D721Med (cell line): Measurements from ENCODE around the gene LY9.

Experiments used
- DNase-seq: peaks from one replicate; pipeline ENCODE4 v3.0.0; 2011; ENCODE audit warnings: low spot score; ENCODE audit not compliant: insufficient read length
- FAIRE-seq: peaks from 2 replicates; lab custom pipeline; 2011; peaks lifted over from hg19 to GRCh38; lab: Jason Lieb, UNC
- TF ChIP-seq, protein P1 (sequence below): IDR thresholded peaks from 2 replicates; pipeline ENCODE4 v1.5.1; 2012; ENCODE audit warnings: mild to moderate bottlenecking, control low read depth; ENCODE audit not compliant: insufficient read depth; ENCODE audit errors: missing control alignments

The LY9 gene

DNA sequence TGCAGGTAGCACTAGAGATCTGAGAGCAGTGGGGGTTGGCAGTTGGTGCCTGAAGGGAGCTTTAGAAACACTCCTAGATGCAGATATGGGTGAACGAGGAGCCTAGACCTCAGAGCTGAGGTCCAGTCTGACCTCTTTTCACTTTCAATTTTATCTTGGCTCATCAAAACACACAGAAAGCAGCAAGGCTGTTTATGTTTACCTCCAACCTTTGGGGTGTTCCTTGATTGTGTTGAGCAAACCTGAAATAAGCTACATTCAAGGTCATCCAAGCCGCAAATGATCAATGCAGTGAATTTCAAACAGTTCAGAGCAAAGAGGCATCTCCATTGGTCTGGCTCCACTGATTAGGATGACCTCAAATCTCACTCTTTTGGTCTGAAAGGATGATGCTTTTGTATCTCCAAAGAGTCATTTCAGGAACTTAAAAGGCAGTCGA is 1.3 kb downstream of the LY9 start:
- TF ChIP-seq, protein P1, sequence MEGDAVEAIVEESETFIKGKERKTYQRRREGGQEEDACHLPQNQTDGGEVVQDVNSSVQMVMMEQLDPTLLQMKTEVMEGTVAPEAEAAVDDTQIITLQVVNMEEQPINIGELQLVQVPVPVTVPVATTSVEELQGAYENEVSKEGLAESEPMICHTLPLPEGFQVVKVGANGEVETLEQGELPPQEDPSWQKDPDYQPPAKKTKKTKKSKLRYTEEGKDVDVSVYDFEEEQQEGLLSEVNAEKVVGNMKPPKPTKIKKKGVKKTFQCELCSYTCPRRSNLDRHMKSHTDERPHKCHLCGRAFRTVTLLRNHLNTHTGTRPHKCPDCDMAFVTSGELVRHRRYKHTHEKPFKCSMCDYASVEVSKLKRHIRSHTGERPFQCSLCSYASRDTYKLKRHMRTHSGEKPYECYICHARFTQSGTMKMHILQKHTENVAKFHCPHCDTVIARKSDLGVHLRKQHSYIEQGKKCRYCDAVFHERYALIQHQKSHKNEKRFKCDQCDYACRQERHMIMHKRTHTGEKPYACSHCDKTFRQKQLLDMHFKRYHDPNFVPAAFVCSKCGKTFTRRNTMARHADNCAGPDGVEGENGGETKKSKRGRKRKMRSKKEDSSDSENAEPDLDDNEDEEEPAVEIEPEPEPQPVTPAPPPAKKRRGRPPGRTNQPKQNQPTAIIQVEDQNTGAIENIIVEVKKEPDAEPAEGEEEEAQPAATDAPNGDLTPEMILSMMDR = no peak
- no peak for DNase-seq

DNA sequence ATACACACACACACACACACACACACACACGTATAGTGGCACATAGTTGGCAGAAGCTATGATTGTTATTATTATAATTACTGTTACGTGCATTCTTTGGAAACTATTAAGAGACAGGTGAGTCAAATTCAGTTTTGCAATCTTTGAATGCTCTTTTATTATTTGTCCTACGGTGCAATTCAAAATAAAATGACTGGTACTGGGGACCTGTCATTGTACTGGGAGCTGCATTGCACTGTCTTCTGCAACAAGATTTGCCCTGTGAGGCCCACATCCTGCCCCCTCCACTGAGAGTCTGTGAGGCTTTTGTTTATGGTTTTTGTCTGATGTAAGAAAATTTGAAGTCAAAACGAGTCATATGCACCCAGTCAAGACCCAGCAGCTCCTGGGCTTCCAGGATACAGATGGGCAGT is 1.9 kb downstream of the LY9 start:
- TF ChIP-seq, protein P1 = no peak
- FAIRE-seq = no peak
- DNase-seq = no peak

More for the DNA sequence above, 1.3 kb downstream of the LY9 start:
- no peak for FAIRE-seq

DNA sequence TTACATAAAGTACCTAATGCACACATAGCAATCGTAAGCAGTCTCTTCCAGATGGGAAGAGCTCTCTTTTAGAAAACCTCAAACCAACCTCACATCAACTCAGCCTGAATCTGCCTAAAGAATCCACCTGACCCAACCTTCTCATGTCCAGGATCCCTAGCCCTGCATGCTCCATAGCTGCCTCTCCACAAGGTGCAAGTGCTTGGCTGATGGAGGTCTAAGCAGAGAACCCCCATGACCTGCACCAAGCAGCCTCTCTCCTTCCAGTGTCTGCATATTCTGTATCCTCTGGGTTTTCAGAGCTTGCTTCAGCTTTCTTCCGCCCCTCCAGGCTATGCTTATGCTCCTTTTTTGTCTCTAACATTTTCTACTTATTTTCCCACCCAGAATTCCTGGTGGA is 2.5 kb downstream of the LY9 start:
- FAIRE-seq (no peak), DNase-seq (no peak)
- TF ChIP-seq, protein P1 = no peak

DNA sequence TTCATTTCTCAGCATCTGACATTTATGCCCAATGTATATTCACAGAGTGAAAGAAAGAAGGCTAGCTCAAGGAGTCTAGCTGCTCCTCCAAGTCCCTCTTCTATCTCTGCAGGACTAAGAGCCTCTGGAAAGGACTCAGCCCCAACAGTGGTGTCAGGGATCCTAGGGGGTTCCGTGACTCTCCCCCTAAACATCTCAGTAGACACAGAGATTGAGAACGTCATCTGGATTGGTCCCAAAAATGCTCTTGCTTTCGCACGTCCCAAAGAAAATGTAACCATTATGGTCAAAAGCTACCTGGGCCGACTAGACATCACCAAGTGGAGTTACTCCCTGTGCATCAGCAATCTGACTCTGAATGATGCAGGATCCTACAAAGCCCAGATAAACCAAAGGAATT is 3.7 kb downstream of the LY9 start:
- FAIRE-seq = no peak
- DNase-seq = no peak
- TF ChIP-seq, protein P1 = no peak

DNA sequence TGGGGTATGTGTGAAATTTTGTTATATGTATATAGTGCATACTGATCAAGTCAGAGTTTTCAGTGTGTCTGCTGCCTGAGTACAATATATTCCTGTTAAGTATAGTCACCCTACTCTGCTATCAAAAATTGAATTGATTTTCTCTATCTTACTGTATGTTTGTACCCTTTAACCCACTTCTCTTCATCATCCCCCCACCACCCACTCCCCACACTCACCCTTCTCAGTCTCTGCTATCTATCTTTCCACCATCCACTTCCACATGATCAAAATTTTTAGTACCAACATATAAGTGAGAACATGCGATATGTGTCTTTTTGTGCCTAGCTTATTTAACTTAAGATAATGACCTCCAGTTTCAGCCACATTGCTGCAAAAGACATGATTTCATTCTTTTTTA is 4.2 kb downstream of the LY9 start:
- FAIRE-seq = no peak

DNA sequence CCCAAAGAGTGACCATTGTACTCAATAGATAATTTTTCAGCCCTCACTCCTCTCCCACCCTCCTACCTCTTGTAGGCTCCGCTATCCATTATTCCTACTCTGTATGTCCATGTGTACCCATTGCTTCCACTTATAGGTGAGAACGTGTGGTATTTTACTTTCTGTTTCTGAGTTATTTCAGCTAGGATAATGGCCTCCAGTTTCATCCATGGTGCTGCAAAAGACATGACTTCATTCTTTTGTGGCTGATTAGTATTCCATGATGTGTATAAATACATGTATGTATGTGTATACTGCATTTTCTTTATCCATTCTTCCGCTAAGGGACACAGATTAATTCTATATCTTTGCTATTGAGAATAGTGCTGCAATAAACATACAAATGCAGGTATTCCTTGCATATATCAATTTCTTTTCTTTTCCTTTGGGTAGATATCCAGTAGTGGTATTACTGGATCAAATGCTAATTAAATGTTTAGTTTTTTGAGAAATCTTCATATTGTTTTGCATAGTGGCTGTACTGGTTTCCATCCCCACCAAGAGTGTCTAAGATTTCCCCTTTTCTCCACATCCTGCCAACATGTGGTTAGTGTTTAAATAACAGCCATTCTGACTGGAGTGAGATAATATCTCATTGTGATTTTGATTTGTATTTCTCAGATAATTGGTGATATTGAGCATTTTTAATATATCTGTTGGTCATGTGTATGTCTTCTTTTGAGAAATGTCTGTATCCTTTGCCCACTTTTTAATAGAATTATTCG is 4.9 kb downstream of the LY9 start:
- DNase-seq = no peak
- FAIRE-seq = no peak
- TF ChIP-seq, protein P1 = no peak

More for the DNA sequence above, 4.2 kb downstream of the LY9 start:
- TF ChIP-seq, protein P1 = no peak
- no peak for DNase-seq

DNA sequence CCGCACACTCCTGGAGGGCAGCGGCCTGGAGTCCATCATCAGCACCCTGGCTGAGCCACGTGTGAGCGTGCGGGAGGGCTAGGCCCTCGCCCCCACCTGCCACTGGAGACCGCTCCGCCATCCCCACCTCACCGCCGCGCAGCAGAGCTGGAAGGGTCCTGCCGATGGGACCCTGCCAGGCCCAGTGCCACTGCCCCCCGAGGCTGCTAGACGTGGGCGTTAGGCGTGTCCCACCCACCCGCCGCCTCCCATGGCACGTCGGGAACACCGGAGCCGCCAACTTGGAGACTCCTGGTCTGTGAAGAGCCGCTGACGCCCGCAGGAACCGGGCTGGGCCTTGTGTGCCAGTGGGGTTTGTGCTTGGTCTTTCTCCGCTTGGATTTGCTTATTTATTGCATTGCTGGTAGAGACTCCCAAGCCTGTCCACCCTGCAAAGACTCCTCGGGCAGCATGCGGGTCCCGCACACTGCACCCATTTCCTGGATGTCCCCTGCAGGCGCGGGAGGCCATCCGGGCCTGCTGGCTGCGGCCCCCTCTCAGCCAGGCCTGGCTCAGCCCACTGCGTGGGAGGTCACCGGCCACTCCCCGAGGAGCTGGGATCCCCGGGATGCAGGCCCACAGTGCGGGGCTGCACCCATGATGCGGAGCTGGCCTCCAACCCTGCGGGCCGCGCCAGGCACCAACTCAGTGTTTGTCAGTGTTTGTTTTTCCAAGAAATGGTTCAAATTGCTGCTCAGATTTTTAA is 6.0 kb downstream of the LY9 start:
- FAIRE-seq (no peak), DNase-seq (no peak)
- TF ChIP-seq, protein P1 = no peak
